GM23338 (cell line): ENCODE measurements around the gene C1GALT1C1L. TPM values are rescaled to one million over a fixed set of nuclear protein-coding genes. Genes with fewer than 3 reads are reported as not detected.

Experiments used
- ATAC-seq: fragments of 200-7000 bp; cut with Tn5 transposase; 3 replicates; pipeline ENCODE4 v1.9.1; 2020
- DNase-seq: peaks from one replicate; pipeline ENCODE4 v3.0.0-alpha.2; 2015; ENCODE audit warnings: low spot score
- H2AFZ ChIP-seq: fragments of 200-600 bp; sonication (generic); 2 replicates; pipeline ENCODE4 v1.8.0; 2016; ENCODE audit warnings: antibody characterized with exemption, mild to moderate bottlenecking, moderate library complexity
- H3F3A ChIP-seq: fragments of 200-600 bp; sonication (generic); replicated peaks from 2 replicates; pipeline ENCODE4 v1.8.0; 2017; ENCODE audit warnings: antibody characterized with exemption, mixed run types, low read depth
- H3K27ac ChIP-seq: fragments of 200-600 bp; sonication (generic); 2 replicates; pipeline ENCODE4 v1.6.1; 2016; ENCODE audit warnings: low read depth
- H3K27me3 ChIP-seq: fragments of 200-600 bp; sonication (generic); 2 replicates; pipeline ENCODE4 v1.8.0; 2016; ENCODE audit warnings: mild to moderate bottlenecking, mixed run types, moderate library complexity; ENCODE audit not compliant: insufficient read depth
- H3K36me3 ChIP-seq: fragments of 200-600 bp; sonication (generic); 2 replicates; pipeline ENCODE4 v1.8.0; 2016; ENCODE audit warnings: mild to moderate bottlenecking; ENCODE audit not compliant: insufficient read depth
- H3K4me1 ChIP-seq: fragments of 200-600 bp; sonication (generic); 2 replicates; pipeline ENCODE4 v1.8.0; 2016; ENCODE audit warnings: mild to moderate bottlenecking, moderate library complexity; ENCODE audit not compliant: insufficient read depth
- H3K4me2 ChIP-seq: fragments of 200-600 bp; sonication (generic); 2 replicates; pipeline ENCODE4 v1.7.1; 2017; ENCODE audit warnings: mixed run types
- H3K4me3 ChIP-seq: fragments of 200-600 bp; sonication (generic); 2 replicates; pipeline ENCODE4 v1.6.1; 2016; ENCODE audit warnings: mixed run types
- H3K79me2 ChIP-seq: fragments of 200-600 bp; sonication (generic); replicated peaks from 2 replicates; pipeline ENCODE4 v1.8.0; 2017; ENCODE audit warnings: mild to moderate bottlenecking; ENCODE audit not compliant: insufficient read depth
- H3K9me2 ChIP-seq: fragments of 200-600 bp; sonication (generic); 2 replicates; pipeline ENCODE4 v1.8.0; 2017; ENCODE audit not compliant: insufficient read depth
- H4K20me1 ChIP-seq: fragments of 200-600 bp; sonication (generic); replicated peaks from 2 replicates; pipeline ENCODE4 v1.8.0; 2017; ENCODE audit warnings: mild to moderate bottlenecking; ENCODE audit not compliant: insufficient read depth
- H3K27ac Mint-ChIP-seq: 2 replicates; pipeline ENCODE4 v1.8.0; 2020; ENCODE audit warnings: inconsistent platforms, mild to moderate bottlenecking, moderate library complexity, mixed read lengths
- H3K27me3 Mint-ChIP-seq: 3 replicates; pipeline ENCODE4 v1.8.0; 2022; ENCODE audit warnings: low read depth, mild to moderate bottlenecking, moderate library complexity, mixed read lengths, inconsistent platforms; ENCODE audit not compliant: insufficient read depth, poor library complexity
- H3K36me3 Mint-ChIP-seq: 3 replicates; pipeline ENCODE4 v1.8.0; 2021; ENCODE audit warnings: low read depth, mild to moderate bottlenecking, inconsistent platforms, moderate library complexity, mixed read lengths
- H3K4me1 Mint-ChIP-seq: 3 replicates; pipeline ENCODE4 v1.8.0; 2020; ENCODE audit warnings: mild to moderate bottlenecking, inconsistent platforms, mixed read lengths
- H3K4me3 Mint-ChIP-seq: 3 replicates; pipeline ENCODE4 v1.8.0; 2021; ENCODE audit warnings: moderate library complexity, mild to moderate bottlenecking, inconsistent platforms, mixed read lengths
- H3K9me3 Mint-ChIP-seq: 3 replicates; pipeline ENCODE4 v1.8.0; 2020; ENCODE audit warnings: moderate library complexity, mild to moderate bottlenecking, inconsistent platforms, mixed read lengths
- CTCF ChIP-seq, 2 experiments: fragments of 200-600 bp in 1 of 2; sonication (generic) in 1 of 2; conservative IDR thresholded peaks; 2 replicates each; pipeline versions ENCODE4 v1.5.1 to v1.6.1; 2016 to 2017; ENCODE audit warnings: antibody characterized with exemption in 2 of 2, low read depth in 2 of 2, mild to moderate bottlenecking in 2 of 2, moderate library complexity in 1 of 2
- EZH2phosphoT487 ChIP-seq: fragments of 200-600 bp; sonication (generic); IDR thresholded peaks from one replicate; pipeline ENCODE4 v1.8.1; 2018; ENCODE audit warnings: antibody characterized with exemption; ENCODE audit not compliant: unreplicated experiment
- JUNB ChIP-seq: IDR thresholded peaks from one replicate; pipeline ENCODE4 v1.6.1; 2016; ENCODE audit warnings: antibody characterized with exemption; ENCODE audit not compliant: unreplicated experiment
- NANOG ChIP-seq: IDR thresholded peaks from 2 replicates; pipeline ENCODE4 v1.6.1; 2016; ENCODE audit warnings: antibody characterized with exemption, borderline replicate concordance
- POLR2AphosphoS5 ChIP-seq: IDR thresholded peaks from 2 replicates; pipeline ENCODE4 v1.6.1; 2016; ENCODE audit warnings: antibody characterized with exemption, low read depth
- REST ChIP-seq: IDR thresholded peaks from one replicate; pipeline ENCODE4 v1.6.1; 2018; ENCODE audit warnings: antibody characterized with exemption; ENCODE audit not compliant: unreplicated experiment
- ZNF114 ChIP-seq: fragments of 250-450 bp; sonication (Bioruptor Pico); IDR thresholded peaks from 2 replicates; pipeline ENCODE4 v1.5.0; 2020; ENCODE audit warnings: mild to moderate bottlenecking, moderate library complexity
- ZNF331 ChIP-seq: fragments of 250-450 bp; sonication (Bioruptor Pico); IDR thresholded peaks from 2 replicates; pipeline ENCODE4 v1.5.0; 2020; ENCODE audit warnings: low read depth, mild to moderate bottlenecking, moderate library complexity
- ZNF462 ChIP-seq: fragments of 250-450 bp; sonication (Bioruptor Pico); IDR thresholded peaks from 2 replicates; pipeline ENCODE4 v1.5.0; 2020; ENCODE audit warnings: mild to moderate bottlenecking, moderate library complexity
- polyA plus RNA-seq: library from polyadenylated mRNA; unstranded; fragments of >200 nt; fragmentation: Nextera tagmentation; extraction: Ambion mirVana; gene quantifications from 2 replicates; pipeline ENCODE4 v1.2.1, GENCODE V29; 2016
- total RNA-seq: library from RNA; depleted of rRNA; stranded (reverse); fragments of >200 nt; shearing (Covaris generic); gene quantifications from 2 replicates; pipeline ENCODE4 v1.2.3, GENCODE V29; 2014

C1GALT1C1L gene
- total and polyA plus RNA-seq, 2 experiments from 2014 or later = 0.17 to 0.99 TPM

DNA sequence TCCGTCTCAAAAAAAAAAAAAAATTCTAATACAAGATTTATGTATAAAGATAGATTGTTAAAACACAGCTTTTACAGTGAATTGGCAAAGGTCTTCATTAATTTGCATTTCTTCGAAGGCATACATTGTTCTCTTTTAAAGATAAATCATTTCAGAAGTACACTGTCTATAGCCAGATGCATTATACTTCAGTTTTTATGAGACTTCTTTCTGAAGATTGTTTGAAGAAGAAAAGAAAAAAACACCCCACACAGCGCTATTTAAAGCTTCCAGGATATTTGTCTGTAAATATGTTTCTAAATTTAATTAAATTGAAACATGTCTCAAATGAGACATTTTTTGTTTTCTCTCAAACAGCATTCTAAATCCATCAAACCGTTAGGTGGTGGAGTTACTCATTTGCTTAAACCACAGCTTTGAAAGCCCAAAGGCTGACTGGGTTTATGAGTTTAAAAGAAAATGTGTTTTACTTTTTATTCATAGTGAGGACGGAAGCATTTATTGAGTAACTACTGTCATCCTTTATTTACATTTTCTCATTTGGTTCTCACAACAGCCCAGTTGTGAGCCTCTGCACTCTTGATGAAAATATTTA lies 42.4 kb upstream of the C1GALT1C1L start:
- no peaks in the 10 kb centered on the region for H3K27me3 ChIP-seq
- Mint-ChIP-seq H3K27me3 (peaks cover 2% of the 10 kb centered on the region), H3K36me3 (no peaks in the 10 kb centered on the region), H3K4me1 (peaks cover 26% of the 10 kb centered on the region), H3K27ac (no peak overlapping the region), H3K9me3 (no peaks in the 10 kb centered on the region), H3K4me3 (no peak overlapping the region)
- H3K27ac ChIP-seq = no peak overlapping the region
- no peak overlapping the region for H3K4me3 ChIP-seq
- no peaks in the 10 kb centered on the region for H3K36me3 ChIP-seq
- H3K4me2 ChIP-seq = no peak overlapping the region
- H3K4me1 ChIP-seq = peaks cover 18% of the 10 kb centered on the region
- no peaks in the 10 kb centered on the region for H3K79me2 ChIP-seq
- H2AFZ ChIP-seq = no peak overlapping the region
- no peaks in the 10 kb centered on the region for H3K9me2 ChIP-seq
- H3F3A ChIP-seq = no peaks in the 10 kb centered on the region
- no peak for DNase-seq
- TF ChIP-seq REST = no peak
- no peak for TF ChIP-seq POLR2AphosphoS5
- TF ChIP-seq EZH2phosphoT487 = no peak
- TF ChIP-seq ZNF331 (CRISPR knock-in tag) = no peak
- no peak for TF ChIP-seq CTCF (conservative IDR thresholded peaks at IDR 0.05; ENCODE audit: low read depth in 2 of 2)
- TF ChIP-seq NANOG = no peak
- no peak for TF ChIP-seq ZNF114 (CRISPR knock-in tag)
- TF ChIP-seq JUNB = no peak
- no peak for TF ChIP-seq ZNF462 (CRISPR knock-in tag)
- no peaks in the 10 kb centered on the region for H4K20me1 ChIP-seq
- no peak for ATAC-seq
